Tibial nerve (tissue), 3 donors: ENCODE results near the gene COX6B2.

Source experiments
- CTCF ChIP-seq, 5 experiments: fragments of 200-600 bp in 3 of 5; fragments of 450-650 bp in 2 of 5; sonication (generic) in 3 of 5; IDR thresholded peaks; one replicate each; pipeline ENCODE4 v1.5.1; 2016 to 2019; ENCODE audit warnings: antibody characterized with exemption in 5 of 5, mild to moderate bottlenecking in 3 of 5, moderate library complexity in 2 of 5
- POLR2A ChIP-seq, 2 donors: fragments of 450-650 bp; IDR thresholded peaks; one replicate each; pipeline ENCODE4 v1.6.1; 2017; ENCODE audit warnings: antibody characterized with exemption in 2 of 2, mild to moderate bottlenecking in 2 of 2, moderate library complexity in 2 of 2

GRCh38 chr19:55321466-55322137 lies 32.9 kb downstream of the COX6B2 start:
- TF ChIP-seq CTCF (IDR thresholded peaks at IDR 0.05) (no peak), POLR2A (IDR thresholded peaks at IDR 0.05) (no peak)
